ENCODE data around the gene IKZF2.
"Not testable (repeated sequence)": the region's sequence is repeated elsewhere in the genome, so short reads cannot be mapped to it uniquely, and the experiment has no call there.

IKZF2 gene

DNA sequence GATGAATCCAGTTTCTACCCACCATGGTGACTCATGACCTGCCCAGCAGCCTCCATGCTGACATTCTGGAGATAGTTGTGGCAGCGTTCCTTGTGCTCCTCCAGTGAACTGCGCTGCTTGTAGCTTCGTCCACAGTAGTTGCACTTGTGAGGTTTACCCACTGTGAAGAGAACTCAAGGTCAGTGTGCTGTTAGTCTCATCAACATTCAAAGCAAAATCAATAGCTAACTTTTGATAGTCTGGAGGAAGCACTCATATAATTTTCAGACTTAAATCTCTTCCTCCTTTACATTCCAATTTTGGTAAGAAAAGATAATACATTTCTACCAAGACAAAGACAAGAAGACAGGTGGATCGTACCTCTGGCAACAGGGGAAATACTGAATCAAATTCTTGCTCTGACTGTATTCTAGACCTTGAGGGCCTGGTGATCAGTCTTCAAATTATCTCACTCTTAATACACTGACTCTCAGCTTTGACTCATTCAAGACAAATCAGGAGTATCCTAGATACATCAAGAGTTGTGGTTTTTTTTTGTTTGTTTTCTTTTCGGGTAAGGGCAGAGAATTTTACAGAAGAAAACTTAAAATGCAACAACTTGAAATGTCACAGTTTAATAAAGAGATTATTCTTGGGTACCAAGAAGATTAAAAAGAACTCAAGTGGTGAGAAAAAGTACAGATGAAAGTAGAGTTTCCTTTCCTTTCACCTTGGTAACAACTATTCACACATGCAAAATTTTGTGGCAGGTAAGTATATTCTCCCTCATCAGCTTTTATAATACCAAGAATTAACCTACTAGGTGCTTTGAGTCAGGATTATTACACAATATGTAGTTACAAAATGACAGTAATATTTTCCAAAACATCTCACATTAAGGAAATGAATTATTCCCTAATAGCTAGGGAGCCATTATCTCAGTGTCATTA is 129.2 kb downstream of the IKZF2 start:
- TF ChIP-seq, protein P1, sequence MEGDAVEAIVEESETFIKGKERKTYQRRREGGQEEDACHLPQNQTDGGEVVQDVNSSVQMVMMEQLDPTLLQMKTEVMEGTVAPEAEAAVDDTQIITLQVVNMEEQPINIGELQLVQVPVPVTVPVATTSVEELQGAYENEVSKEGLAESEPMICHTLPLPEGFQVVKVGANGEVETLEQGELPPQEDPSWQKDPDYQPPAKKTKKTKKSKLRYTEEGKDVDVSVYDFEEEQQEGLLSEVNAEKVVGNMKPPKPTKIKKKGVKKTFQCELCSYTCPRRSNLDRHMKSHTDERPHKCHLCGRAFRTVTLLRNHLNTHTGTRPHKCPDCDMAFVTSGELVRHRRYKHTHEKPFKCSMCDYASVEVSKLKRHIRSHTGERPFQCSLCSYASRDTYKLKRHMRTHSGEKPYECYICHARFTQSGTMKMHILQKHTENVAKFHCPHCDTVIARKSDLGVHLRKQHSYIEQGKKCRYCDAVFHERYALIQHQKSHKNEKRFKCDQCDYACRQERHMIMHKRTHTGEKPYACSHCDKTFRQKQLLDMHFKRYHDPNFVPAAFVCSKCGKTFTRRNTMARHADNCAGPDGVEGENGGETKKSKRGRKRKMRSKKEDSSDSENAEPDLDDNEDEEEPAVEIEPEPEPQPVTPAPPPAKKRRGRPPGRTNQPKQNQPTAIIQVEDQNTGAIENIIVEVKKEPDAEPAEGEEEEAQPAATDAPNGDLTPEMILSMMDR (IDR thresholded peaks at IDR 0.05; ENCODE audit: low read depth, low read length) = no peak
- no peak for DNase-seq (ENCODE audit: extremely low read depth, low read depth)

DNA sequence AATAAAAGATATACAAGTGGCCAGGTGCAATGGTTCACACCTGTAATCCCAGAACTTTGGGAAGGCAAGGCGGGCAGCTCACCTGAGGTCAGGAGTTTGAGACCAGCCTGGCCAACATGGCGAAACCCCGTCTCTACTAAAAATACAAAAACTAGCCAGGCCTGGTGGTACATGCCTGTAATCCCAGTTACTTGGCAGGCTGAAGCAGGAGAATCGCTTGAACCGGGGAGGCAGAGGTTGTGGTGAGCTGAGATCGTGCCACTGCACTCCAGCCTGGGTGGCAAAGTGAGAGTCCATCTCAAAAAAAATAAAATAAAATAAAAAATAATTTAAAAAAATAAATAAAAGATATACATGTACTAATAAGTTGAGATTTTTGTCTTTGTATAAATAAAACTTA is 130.5 kb downstream of the IKZF2 start:
- DNase-seq (ENCODE audit: extremely low read depth, low read depth) = not testable (repeated sequence)

DNA sequence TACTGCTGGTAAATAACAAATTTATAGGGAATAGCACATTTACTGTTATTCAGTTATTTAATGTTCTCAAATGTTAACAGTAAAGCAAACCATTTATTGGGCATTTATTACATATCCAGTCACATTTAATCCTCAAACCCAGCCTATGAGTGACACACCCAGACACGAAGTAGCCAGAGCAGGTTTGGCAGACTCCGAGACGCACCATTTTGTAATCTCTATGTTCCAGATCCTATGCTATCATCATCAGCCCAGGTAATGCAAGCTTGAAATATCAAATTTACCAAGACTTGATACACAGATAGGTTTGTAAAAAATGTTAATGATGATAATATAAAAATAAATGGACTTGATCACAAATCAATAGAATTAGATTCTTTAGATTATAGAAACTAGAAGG is 131.1 kb downstream of the IKZF2 start:
- TF ChIP-seq, protein P1 (IDR thresholded peaks at IDR 0.05; ENCODE audit: low read depth, low read length) = no peak
- DNase-seq (ENCODE audit: extremely low read depth, low read depth) = no peak

DNA sequence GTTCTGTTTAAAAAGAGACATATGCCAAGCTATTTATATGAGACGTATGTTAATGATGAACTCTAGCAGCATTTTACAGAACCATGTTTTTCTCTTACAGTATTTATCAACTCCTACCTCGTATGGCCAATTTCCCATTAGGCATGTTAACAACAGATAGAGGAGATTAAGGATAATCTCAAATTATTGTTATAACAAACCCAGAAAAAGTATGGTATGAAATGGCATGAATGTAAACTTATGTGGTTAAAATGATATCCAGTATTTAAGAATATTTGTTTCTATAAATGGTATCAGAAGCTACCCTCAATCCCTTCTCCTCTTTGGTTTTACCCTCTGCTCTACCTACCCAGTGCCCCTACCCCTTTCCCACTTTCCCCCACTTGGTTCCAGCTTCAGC is 132.0 kb downstream of the IKZF2 start:
- DNase-seq (ENCODE audit: extremely low read depth, low read depth) = no peak
- TF ChIP-seq, protein P1 (IDR thresholded peaks at IDR 0.05; ENCODE audit: low read depth, low read length) = no peak

DNA sequence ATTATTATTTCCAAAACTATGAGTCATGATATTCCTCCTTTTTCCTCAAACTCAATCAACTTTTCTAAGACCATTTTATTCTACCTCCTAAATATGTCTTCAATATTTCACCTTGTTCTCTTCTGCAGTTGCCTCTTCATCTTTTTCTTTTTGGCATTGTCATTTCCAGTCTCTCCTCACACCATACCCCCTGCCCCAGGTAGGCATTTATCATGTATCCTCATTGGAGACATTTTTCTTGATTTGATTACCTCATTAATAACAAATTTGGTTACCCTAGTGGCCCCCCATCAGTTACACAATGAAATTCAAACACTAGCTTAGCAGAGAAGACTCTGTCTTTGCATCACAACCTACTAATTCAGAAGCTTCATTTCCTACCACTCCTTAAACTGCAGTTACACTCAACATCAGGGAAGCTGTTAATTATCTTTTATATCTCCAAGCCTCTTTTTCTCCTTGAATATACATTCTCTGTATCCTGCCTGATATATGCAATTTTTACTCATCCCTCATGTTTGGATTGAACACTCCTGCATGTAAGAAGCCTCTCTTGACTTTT is 133.0 kb downstream of the IKZF2 start:
- TF ChIP-seq, protein P1 (IDR thresholded peaks at IDR 0.05; ENCODE audit: low read depth, low read length) = no peak

DNA sequence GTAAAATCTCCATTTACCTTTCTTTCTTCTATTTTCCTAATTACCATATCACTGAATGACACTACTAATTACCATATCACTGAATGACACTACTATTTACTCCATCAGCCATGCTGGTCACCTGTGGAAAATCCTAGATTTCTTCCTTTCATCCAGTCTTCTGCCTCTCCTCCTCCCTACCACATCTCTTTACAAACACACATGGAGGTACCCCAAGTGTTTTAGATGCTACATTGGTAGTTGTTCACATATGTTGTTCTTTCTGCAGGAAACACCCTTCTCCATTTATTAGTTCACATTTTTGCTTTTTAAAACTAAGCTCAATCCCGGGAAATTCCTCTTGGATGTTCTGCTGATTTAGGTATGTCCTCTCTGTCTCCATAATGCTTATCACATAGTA is 134.0 kb downstream of the IKZF2 start:
- no peak for DNase-seq (ENCODE audit: extremely low read depth, low read depth)
- TF ChIP-seq, protein P1 (IDR thresholded peaks at IDR 0.05; ENCODE audit: low read depth, low read length) = no peak

More for the DNA sequence above, 133.0 kb downstream of the IKZF2 start:
- DNase-seq (ENCODE audit: extremely low read depth, low read depth) = no peak

DNA sequence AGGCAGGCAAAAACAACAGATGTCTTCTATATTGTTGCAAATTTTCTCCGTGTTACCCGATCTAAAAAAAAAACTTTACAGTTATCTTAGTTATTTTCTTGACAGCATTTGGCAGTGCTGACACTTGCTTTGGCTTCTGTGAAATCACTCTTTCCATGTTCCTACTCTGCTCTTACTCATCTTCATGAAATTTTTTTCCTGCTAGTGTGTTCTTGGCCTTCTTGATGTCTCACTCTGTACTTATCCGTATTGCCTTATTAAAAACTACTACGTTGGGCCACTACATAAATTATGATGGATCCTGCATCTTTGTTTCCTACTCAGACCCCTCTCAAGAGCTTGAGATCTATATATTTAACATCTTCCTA is 134.4 kb downstream of the IKZF2 start:
- TF ChIP-seq, protein P1 (IDR thresholded peaks at IDR 0.05; ENCODE audit: low read depth, low read length) = no peak
- no peak for DNase-seq (ENCODE audit: extremely low read depth, low read depth)
